SK-N-SH treated with all-trans-retinoic acid at 6 μM for 48 hours (cell line): ENCODE results near the gene SLC66A3.

Source experiments
- CSRNP3 ChIP-seq: fragments of 250-450 bp; sonication (Bioruptor Pico); IDR thresholded peaks from 2 replicates; pipeline ENCODE4 v1.5.1; 2021; ENCODE audit warnings: mild to moderate bottlenecking, moderate library complexity
- OSR1 ChIP-seq: fragments of 250-450 bp; sonication (Bioruptor Pico); IDR thresholded peaks from 2 replicates; pipeline ENCODE4 v1.8.0; 2022; ENCODE audit warnings: moderate library complexity, mild to moderate bottlenecking, inconsistent platforms
- PATZ1 ChIP-seq: fragments of 250-450 bp; sonication (Bioruptor Pico); IDR thresholded peaks from 2 replicates; pipeline ENCODE4 v1.8.0; 2020; ENCODE audit warnings: mild to moderate bottlenecking, moderate library complexity, borderline replicate concordance
- ZNF8 ChIP-seq: fragments of 450-650 bp; formaldehyde crosslinking; IDR thresholded peaks from 2 replicates; pipeline ENCODE4 v1.5.0; 2020; ENCODE audit warnings: mild to moderate bottlenecking, moderate library complexity

GRCh38 chr2:11227595-11227994, 72.3 kb downstream of the SLC66A3 start:
- TF ChIP-seq CSRNP3 (CRISPR knock-in tag) (no peak), PATZ1 (no peak), ZNF8 (CRISPR knock-in tag) (no peak), OSR1 (CRISPR knock-in tag) (no peak)
